MM.1S (cell line): Measurements from ENCODE around the gene ABCG2.

ENCODE experiments used
- EZH2 ChIP-seq: fragments of 300-600 bp; sonication (generic); optimal IDR thresholded peaks from 2 replicates; pipeline ENCODE3; 2017; ENCODE audit warnings: low read depth, mild to moderate bottlenecking, antibody characterized with exemption, low read length, mixed read lengths
- TF ChIP-seq, protein P1 (sequence below): fragments of 300-600 bp; sonication (generic); IDR thresholded peaks from 2 replicates; pipeline ENCODE4 v1.5.1; 2016; ENCODE audit warnings: antibody characterized with exemption, low read length, mixed read lengths

DNA sequence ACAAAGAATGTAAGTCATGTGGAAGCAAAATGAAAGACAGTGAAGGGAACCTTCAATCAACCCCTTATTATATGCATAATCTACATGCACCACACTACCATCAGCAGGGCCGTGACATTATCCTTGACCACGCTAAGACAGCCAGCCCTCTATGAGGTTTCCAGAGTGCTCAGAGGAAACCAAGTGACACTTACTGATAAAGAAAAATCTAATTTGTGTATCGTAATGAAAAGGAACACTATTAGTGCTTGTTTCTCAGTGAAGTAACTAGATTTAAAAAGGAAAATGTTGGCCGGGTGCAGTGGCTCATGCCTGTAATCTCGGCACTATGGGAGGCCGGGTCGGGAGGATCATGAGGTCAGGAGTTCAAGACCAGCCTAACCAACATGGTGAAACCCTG is 56.4 kb downstream of the ABCG2 start:
- TF ChIP-seq, protein P1, sequence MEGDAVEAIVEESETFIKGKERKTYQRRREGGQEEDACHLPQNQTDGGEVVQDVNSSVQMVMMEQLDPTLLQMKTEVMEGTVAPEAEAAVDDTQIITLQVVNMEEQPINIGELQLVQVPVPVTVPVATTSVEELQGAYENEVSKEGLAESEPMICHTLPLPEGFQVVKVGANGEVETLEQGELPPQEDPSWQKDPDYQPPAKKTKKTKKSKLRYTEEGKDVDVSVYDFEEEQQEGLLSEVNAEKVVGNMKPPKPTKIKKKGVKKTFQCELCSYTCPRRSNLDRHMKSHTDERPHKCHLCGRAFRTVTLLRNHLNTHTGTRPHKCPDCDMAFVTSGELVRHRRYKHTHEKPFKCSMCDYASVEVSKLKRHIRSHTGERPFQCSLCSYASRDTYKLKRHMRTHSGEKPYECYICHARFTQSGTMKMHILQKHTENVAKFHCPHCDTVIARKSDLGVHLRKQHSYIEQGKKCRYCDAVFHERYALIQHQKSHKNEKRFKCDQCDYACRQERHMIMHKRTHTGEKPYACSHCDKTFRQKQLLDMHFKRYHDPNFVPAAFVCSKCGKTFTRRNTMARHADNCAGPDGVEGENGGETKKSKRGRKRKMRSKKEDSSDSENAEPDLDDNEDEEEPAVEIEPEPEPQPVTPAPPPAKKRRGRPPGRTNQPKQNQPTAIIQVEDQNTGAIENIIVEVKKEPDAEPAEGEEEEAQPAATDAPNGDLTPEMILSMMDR, result no peak
- TF ChIP-seq EZH2, result no peak
